OCI-LY1 (cell line): ENCODE data around the gene SDHC.

Source experiments
- CTCF ChIP-seq: fragments of 200-600 bp; sonication (generic), shearing (Covaris generic); IDR thresholded peaks from 2 replicates; pipeline ENCODE4 v1.5.1; 2017; ENCODE audit warnings: mild to moderate bottlenecking, antibody characterized with exemption, low read length, moderate library complexity, mixed read lengths
- EZH2 ChIP-seq: fragments of 200-600 bp; sonication (generic), shearing (Covaris generic); IDR thresholded peaks from 2 replicates; pipeline ENCODE4 v1.8.0; 2017; ENCODE audit warnings: borderline replicate concordance, mixed run types, mild to moderate bottlenecking, antibody characterized with exemption, low read length, moderate library complexity, mixed read lengths

GRCh38 chr1:161285113-161285512 lies 29.1 kb upstream of the SDHC start:
- no peak for TF ChIP-seq EZH2
- no peak for TF ChIP-seq CTCF
